Measurements from ENCODE around the gene SH2D7. TPM values are rescaled to one million over a fixed set of nuclear protein-coding genes. Genes with fewer than 3 reads are reported as not detected.

SH2D7 gene
- polyA plus RNA-seq, 1 of the 3 experiments (the other 2 are of a cell fraction): not detected

GRCh38 chr15:78067328-78068228 is 24.8 kb upstream of the SH2D7 start:
- ChIA-PET CTCF (interaction anchor here (0.6 to 5.7 kb wide), 17 partner anchors 8 to 108 kb away, joined by 3 to 39 read pairs (median 3); no protein-coding TSS in a partner anchor), POLR2A (interaction anchor here (0.8 to 1.6 kb wide), 5 partner anchors 8 to 62 kb away, joined by 3 to 4 read pairs (median 4); no protein-coding TSS in a partner anchor)
- Histone ChIP-seq H3K9ac (no peak overlapping the region), H3K4me2 (peak overlapping the region; percentile 52), H2AFZ (ENCODE audit: low read depth) (no peak overlapping the region), H3K9me2 (no peaks in the 10 kb centered on the region), H3K4me1 (ENCODE audit: control insufficient read depth in 1 of 2, insufficient read depth in 2 of 2, low read depth in 1 of 2, low read length in 1 of 2) (peaks cover 69 to 83% of the 10 kb centered on the region in 2 experiments), H3K79me2 (ENCODE audit: insufficient read depth) (peaks cover 96% of the 10 kb centered on the region), H3K27ac (ENCODE audit: low read depth in 2 of 2, low read length in 1 of 2) (peak overlapping the region; percentile 86 to 99), H3F3A (replicated peaks; ENCODE audit: insufficient read depth) (peaks cover 27% of the 10 kb centered on the region), H3K27me3 (ENCODE audit: insufficient read depth) (no peaks in the 10 kb centered on the region), H3K4me3 (ENCODE audit: low read depth in 2 of 2, low read length in 1 of 2) (no peak overlapping the region), H3K9me3 (no peaks in the 10 kb centered on the region), H4K20me1 (ENCODE audit: insufficient read depth) (peaks cover 24% of the 10 kb centered on the region), H3K36me3 (replicated peaks in 1 of 2; ENCODE audit: control insufficient read depth in 1 of 2, insufficient read depth in 2 of 2, low read length in 1 of 2) (no peaks in the 10 kb centered on the region)
- WGBS (ENCODE audit: low lambda C conversion rate): 17% methylated on average over 1 of the region's 1 CpG
- DNase-seq: peak; percentile 77
- TF ChIP-seq CHD2 (IDR thresholded peaks at IDR 0.05; ENCODE audit: low read length, partially characterized antibody): peak; percentile 77
- 0 out of 2 replicates have a peak, but pooled peaks have one; percentile 6 for TF ChIP-seq YY1 (IDR thresholded peaks at IDR 0.05; ENCODE audit: low read depth)
- peak; percentile 65; the same call in 1 of the 2 replicates for TF ChIP-seq POLR2AphosphoS5 (IDR thresholded peaks at IDR 0.05; ENCODE audit: low read depth, low read length)
- no peak for TF ChIP-seq GABPA (IDR thresholded peaks at IDR 0.05; ENCODE audit: low read depth)
- TF ChIP-seq PBX3 (IDR thresholded peaks at IDR 0.05): peak; percentile 65
- TF ChIP-seq USF1 (IDR thresholded peaks at IDR 0.05; ENCODE audit: borderline replicate concordance, low read depth): no peak
- no peak for TF ChIP-seq FOSL2 (IDR thresholded peaks at IDR 0.05; ENCODE audit: borderline replicate concordance, low read depth)
- TF ChIP-seq SIN3A (IDR thresholded peaks at IDR 0.05; ENCODE audit: borderline replicate concordance, low read depth, low read length): no peak
- no peak for TF ChIP-seq CTCF (IDR thresholded peaks at IDR 0.05)
- TF ChIP-seq FOXM1 (IDR thresholded peaks at IDR 0.05; ENCODE audit: low read depth): no peak
- TF ChIP-seq FOXJ3 (CRISPR knock-in tag; IDR thresholded peaks at IDR 0.05): peak; percentile 92
- peak; percentile 97 for TF ChIP-seq GATA2 (CRISPR knock-in tag; IDR thresholded peaks at IDR 0.05)
- peak; percentile 56; the same call in 1 of the 2 replicates for TF ChIP-seq TEAD4 (IDR thresholded peaks at IDR 0.05; ENCODE audit: borderline replicate concordance, insufficient read depth)
- TF ChIP-seq, protein P1, sequence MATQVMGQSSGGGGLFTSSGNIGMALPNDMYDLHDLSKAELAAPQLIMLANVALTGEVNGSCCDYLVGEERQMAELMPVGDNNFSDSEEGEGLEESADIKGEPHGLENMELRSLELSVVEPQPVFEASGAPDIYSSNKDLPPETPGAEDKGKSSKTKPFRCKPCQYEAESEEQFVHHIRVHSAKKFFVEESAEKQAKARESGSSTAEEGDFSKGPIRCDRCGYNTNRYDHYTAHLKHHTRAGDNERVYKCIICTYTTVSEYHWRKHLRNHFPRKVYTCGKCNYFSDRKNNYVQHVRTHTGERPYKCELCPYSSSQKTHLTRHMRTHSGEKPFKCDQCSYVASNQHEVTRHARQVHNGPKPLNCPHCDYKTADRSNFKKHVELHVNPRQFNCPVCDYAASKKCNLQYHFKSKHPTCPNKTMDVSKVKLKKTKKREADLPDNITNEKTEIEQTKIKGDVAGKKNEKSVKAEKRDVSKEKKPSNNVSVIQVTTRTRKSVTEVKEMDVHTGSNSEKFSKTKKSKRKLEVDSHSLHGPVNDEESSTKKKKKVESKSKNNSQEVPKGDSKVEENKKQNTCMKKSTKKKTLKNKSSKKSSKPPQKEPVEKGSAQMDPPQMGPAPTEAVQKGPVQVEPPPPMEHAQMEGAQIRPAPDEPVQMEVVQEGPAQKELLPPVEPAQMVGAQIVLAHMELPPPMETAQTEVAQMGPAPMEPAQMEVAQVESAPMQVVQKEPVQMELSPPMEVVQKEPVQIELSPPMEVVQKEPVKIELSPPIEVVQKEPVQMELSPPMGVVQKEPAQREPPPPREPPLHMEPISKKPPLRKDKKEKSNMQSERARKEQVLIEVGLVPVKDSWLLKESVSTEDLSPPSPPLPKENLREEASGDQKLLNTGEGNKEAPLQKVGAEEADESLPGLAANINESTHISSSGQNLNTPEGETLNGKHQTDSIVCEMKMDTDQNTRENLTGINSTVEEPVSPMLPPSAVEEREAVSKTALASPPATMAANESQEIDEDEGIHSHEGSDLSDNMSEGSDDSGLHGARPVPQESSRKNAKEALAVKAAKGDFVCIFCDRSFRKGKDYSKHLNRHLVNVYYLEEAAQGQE (IDR thresholded peaks at IDR 0.05; ENCODE audit: low read depth, low read length): peak; percentile 14; the same call in 1 of the 2 replicates
- no peak for TF ChIP-seq ZBTB33 (IDR thresholded peaks at IDR 0.05; ENCODE audit: borderline replicate concordance, low read depth)
- TF ChIP-seq RXRA (IDR thresholded peaks at IDR 0.05; ENCODE audit: borderline replicate concordance, low read depth): peak; percentile 47; the same call in 1 of the 2 replicates
- no peak for TF ChIP-seq IRF3 (IDR thresholded peaks at IDR 0.05; ENCODE audit: low read depth, low read length)
- TF ChIP-seq TCF12 (IDR thresholded peaks at IDR 0.05): peak; percentile 88
- TF ChIP-seq NFIC (IDR thresholded peaks at IDR 0.05; ENCODE audit: borderline replicate concordance): peak; percentile 91
- peak; percentile 87 for TF ChIP-seq MXI1 (IDR thresholded peaks at IDR 0.05; ENCODE audit: low read depth, low read length)

Data from SK-N-SH (cell line).